WERI-Rb-1 (cell line): ENCODE results near the gene TVP23A.
"Not testable (repeated sequence)": the region's sequence is repeated elsewhere in the genome, so short reads cannot be mapped to it uniquely, and the experiment has no call there.

Source experiments
- DNase-seq: peaks from one replicate; pipeline ENCODE4 v3.0.0-alpha.2; 2020
- H3K27ac ChIP-seq: fragments of 250-450 bp; sonication (Bioruptor Pico); 2 replicates; pipeline ENCODE4 v1.5.1; 2020; ENCODE audit warnings: mild to moderate bottlenecking, moderate library complexity
- H3K27me3 ChIP-seq: fragments of 250-450 bp; sonication (Bioruptor Pico); 2 replicates; pipeline ENCODE4 v1.5.1; 2021; ENCODE audit warnings: mild to moderate bottlenecking, low read depth, moderate library complexity; ENCODE audit not compliant: insufficient read depth, severe bottlenecking
- H3K36me3 ChIP-seq: fragments of 250-450 bp; sonication (Bioruptor Pico); 2 replicates; pipeline ENCODE4 v1.5.1; 2020; ENCODE audit warnings: mild to moderate bottlenecking, moderate library complexity
- H3K4me3 ChIP-seq: 2 replicates; pipeline ENCODE4 v1.5.1; 2011; ENCODE audit warnings: low read depth, mild to moderate bottlenecking, control low read depth, low read length
- H3K9me3 ChIP-seq: fragments of 250-450 bp; sonication (Bioruptor Pico); 2 replicates; pipeline ENCODE4 v1.5.1; 2021; ENCODE audit warnings: mild to moderate bottlenecking, moderate library complexity; ENCODE audit not compliant: severe bottlenecking
- TF ChIP-seq, protein P1 (sequence below): IDR thresholded peaks from 2 replicates; pipeline ENCODE4 v1.5.1; 2011; ENCODE audit warnings: low read depth, mild to moderate bottlenecking, control low read depth, inconsistent platforms, low read length

Gene TVP23A

DNA sequence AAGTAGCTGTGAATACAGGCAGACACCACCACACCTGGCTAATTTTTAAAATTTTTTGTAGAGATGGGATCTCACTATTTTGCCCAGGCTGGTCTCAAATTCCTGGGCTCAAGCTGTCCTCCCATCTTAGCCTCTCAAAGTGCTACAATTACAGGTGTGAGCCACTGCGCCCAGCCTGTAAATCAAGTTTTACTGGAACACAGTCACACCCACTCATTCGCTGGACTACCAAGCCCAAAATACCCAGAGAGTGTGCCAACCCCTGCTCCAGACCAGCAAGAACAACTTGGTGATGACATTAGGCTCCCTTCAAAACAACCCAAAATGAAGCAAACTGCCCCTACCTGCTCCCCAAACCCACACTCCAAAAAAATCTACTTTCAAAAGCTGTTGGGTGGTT is 36.0 kb downstream of the TVP23A start:
- H3K4me3 ChIP-seq = no peak overlapping the region
- no peaks in the 10 kb centered on the region for H3K9me3 ChIP-seq
- H3K27me3 ChIP-seq = no peaks in the 10 kb centered on the region
- no peaks in the 10 kb centered on the region for H3K36me3 ChIP-seq
- DNase-seq = no peak
- TF ChIP-seq, protein P1, sequence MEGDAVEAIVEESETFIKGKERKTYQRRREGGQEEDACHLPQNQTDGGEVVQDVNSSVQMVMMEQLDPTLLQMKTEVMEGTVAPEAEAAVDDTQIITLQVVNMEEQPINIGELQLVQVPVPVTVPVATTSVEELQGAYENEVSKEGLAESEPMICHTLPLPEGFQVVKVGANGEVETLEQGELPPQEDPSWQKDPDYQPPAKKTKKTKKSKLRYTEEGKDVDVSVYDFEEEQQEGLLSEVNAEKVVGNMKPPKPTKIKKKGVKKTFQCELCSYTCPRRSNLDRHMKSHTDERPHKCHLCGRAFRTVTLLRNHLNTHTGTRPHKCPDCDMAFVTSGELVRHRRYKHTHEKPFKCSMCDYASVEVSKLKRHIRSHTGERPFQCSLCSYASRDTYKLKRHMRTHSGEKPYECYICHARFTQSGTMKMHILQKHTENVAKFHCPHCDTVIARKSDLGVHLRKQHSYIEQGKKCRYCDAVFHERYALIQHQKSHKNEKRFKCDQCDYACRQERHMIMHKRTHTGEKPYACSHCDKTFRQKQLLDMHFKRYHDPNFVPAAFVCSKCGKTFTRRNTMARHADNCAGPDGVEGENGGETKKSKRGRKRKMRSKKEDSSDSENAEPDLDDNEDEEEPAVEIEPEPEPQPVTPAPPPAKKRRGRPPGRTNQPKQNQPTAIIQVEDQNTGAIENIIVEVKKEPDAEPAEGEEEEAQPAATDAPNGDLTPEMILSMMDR = no peak
- H3K27ac ChIP-seq = no peak overlapping the region

DNA sequence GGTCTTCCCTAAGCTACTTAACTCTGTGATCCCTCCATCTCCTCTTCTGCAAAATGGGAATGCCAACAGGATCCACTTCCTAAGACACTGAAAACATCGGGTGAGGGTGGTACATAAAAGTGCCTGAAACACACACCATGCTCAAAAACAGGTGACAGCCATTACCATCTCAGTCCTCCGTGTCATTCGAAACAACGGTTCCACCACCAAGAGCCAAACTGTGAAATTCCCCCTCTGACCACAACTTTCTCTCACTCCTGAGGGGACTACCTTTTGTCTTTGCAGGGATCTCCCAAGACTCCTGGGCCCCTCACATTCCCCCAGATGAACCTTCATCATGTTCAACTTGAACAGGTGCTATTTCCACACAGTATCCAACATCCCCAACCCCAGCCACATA is 38.0 kb downstream of the TVP23A start:
- TF ChIP-seq, protein P1 = no peak

DNA sequence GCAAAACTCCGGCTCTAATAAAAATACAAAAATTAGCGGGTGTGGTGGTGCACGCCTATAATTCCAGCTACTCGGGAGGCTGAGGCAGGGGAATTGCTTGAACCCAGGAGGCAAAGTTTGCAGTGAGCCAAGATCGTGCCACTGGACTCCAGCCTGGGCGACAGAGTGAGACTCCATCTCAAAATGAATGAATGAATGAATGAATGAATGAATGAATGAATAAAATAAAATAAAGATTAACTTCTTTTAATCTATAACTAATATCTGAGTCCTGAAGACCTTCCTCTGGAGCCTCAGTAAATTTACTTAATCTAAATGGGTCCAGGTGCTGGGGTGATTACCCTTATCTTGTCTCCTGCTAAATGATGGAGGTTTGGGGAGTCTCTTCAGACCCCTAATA is 38.7 kb downstream of the TVP23A start:
- not testable (repeated sequence) for H3K4me3 ChIP-seq, H3K27me3 ChIP-seq, DNase-seq, H3K27ac ChIP-seq, H3K36me3 ChIP-seq, H3K9me3 ChIP-seq

More for the DNA sequence above, 38.0 kb downstream of the TVP23A start:
- no peak for DNase-seq
- Histone ChIP-seq H3K36me3 (no peaks in the 10 kb centered on the region), H3K27me3 (no peaks in the 10 kb centered on the region), H3K9me3 (no peaks in the 10 kb centered on the region), H3K27ac (no peak overlapping the region), H3K4me3 (no peak overlapping the region)

DNA sequence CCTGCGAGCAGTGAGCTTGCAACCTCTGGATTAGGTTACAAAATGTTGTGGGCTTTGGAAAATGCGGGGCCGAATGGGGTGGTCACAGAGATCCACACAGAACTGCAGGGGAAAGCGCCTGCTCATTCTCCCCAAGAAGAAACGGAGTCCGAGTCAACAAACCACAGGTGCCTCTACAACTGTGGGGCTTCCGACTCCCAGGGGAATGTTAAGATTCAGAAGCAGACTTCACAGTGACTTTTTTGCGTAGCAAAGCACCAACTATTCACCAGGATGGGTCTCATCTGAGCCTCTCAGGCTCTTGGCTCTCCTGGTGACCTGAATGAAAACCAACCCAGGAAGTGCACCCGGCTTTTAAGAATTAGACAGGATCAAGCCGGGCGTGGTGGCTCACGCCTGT is 41.2 kb downstream of the TVP23A start:
- Histone ChIP-seq H3K27me3 (no peaks in the 10 kb centered on the region), H3K27ac (no peak overlapping the region), H3K36me3 (no peaks in the 10 kb centered on the region), H3K4me3 (no peak overlapping the region), H3K9me3 (no peaks in the 10 kb centered on the region)
- TF ChIP-seq, protein P1 = no peak
- no peak for DNase-seq

DNA sequence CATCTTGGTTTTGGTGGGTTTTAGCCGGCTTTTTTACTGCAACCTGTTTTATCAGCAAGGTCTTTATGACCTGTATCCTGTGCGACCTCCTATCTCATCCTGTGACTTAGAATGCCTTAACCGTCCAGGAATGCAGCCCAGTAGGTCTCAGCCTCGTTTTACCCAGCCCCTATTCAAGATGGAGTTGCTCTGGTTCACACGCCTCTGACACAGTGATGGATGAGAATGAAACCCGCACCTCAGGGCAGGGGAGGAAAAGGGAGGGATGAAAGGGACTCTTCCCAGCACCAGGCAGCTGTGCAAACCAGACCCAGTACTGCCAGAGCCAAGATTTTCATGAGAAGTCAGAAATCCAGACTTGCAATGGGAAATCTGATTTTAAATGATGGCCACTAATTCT is 41.7 kb downstream of the TVP23A start:
- not testable (repeated sequence) for DNase-seq

DNA sequence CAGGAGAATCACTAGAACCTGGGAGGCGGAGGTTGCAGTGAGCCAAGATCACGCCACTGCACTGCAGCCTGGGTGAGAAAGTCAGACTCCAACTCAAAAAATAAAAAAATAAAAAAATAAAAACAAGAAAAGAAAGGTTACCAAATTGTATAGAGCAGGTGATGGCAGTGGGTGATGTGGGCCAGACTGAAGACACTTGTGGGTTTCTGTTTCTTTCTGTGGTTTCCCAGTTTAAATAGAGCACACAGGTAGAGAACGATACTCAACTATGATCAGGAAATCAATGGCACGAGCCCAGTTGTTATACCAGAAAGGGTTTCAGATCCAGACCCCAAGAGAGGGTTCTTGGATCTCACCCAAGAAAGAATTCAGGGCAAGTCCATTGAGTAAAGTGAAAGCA is 42.3 kb downstream of the TVP23A start:
- H3K27me3 ChIP-seq = no peaks in the 10 kb centered on the region
- TF ChIP-seq, protein P1 = no peak
- no peak overlapping the region for H3K4me3 ChIP-seq
- DNase-seq = no peak
- no peak overlapping the region for H3K27ac ChIP-seq
- H3K9me3 ChIP-seq = no peaks in the 10 kb centered on the region
- H3K36me3 ChIP-seq = no peaks in the 10 kb centered on the region

More for the DNA sequence above, 41.7 kb downstream of the TVP23A start:
- H3K4me3 ChIP-seq, H3K9me3 ChIP-seq, H3K36me3 ChIP-seq, H3K27ac ChIP-seq, H3K27me3 ChIP-seq: not testable (repeated sequence)

DNA sequence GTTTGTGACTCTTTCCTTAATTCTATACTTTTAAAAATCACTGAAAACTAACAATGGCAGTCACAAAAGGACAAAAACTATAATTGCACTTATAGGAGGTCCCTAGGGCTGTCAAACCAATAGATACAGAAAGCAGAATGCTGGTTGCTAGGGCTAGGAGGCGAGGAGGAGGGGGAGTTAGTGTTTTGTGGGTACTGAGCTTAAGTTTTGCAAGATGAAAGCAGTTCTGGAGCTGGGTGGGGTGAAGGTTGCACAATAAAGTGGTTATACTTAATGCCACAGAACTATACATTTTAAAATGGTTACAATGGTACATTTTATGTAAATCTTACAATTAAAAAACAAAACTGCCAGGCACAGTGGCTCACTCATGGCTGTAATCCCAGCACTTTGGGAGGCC is 47.7 kb downstream of the TVP23A start:
- Histone ChIP-seq H3K27me3 (no peaks in the 10 kb centered on the region), H3K9me3 (no peaks in the 10 kb centered on the region), H3K4me3 (no peak overlapping the region), H3K36me3 (peaks cover 6% of the 10 kb centered on the region), H3K27ac (no peak overlapping the region)
- no peak for DNase-seq
- TF ChIP-seq, protein P1 = no peak
